Prostate gland (tissue), 2 donors: Measurements from ENCODE around the gene P4HA3.

Source experiments
- POLR2A ChIP-seq: fragments of 450-650 bp; IDR thresholded peaks from one replicate; pipeline ENCODE4 v1.6.1; 2016; ENCODE audit warnings: antibody characterized with exemption, mild to moderate bottlenecking
- TF ChIP-seq, protein P1 (sequence below), 4 experiments: fragments of 200-600 bp in 2 of 4; fragments of 450-650 bp in 2 of 4; sonication (generic) in 2 of 4; IDR thresholded peaks; 1 replicate in 3 of 4; 2 replicates in 1 of 4; pipeline ENCODE4 v1.5.1; 2016 to 2019; ENCODE audit warnings: antibody characterized with exemption in 4 of 4, mild to moderate bottlenecking in 2 of 4, moderate library complexity in 2 of 4

- TF ChIP-seq, protein P1, sequence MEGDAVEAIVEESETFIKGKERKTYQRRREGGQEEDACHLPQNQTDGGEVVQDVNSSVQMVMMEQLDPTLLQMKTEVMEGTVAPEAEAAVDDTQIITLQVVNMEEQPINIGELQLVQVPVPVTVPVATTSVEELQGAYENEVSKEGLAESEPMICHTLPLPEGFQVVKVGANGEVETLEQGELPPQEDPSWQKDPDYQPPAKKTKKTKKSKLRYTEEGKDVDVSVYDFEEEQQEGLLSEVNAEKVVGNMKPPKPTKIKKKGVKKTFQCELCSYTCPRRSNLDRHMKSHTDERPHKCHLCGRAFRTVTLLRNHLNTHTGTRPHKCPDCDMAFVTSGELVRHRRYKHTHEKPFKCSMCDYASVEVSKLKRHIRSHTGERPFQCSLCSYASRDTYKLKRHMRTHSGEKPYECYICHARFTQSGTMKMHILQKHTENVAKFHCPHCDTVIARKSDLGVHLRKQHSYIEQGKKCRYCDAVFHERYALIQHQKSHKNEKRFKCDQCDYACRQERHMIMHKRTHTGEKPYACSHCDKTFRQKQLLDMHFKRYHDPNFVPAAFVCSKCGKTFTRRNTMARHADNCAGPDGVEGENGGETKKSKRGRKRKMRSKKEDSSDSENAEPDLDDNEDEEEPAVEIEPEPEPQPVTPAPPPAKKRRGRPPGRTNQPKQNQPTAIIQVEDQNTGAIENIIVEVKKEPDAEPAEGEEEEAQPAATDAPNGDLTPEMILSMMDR (IDR thresholded peaks at IDR 0.05), result no peak
- no peak for TF ChIP-seq POLR2A
These were observed 33.3 kb downstream of the P4HA3 start for GRCh38 chr11:74278103-74278502.
